Measurements from ENCODE around the gene ANXA1. TPM values are rescaled to one million over a fixed set of nuclear protein-coding genes. Genes with fewer than 3 reads are reported as not detected.

Gene ANXA1
- total and polyA plus RNA-seq, 8 donors: 34.2 to 1,131 (median 126) TPM

DNA sequence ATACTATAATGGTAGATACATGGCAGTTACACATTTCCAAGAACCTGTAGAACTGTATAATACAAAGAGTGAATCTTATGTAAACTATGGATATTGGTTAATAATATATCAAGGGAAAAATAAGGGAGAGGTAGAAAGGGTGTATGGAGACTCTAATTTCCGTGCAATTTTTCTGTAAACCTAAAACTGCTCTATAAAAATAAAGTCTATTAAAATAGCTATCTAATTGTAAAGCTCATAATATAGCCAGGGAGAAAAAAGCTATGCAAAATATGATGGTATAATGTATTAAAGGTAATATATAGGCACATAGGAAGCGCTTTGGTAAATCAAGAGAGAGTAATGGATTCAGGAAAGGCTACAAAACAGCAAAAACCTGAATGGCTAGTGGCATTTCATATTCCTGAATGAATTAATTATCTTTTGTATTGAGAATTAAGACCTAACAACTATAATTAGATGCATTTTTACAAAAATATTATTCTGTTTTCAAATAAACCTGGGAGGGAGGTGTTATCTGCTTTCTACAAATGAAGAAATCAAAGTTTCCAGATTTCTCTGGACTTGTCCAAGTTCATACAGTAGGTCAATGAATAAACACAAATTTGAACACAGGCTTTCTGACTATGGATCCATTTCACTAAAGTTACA, 22.8 kb downstream of the ANXA1 start:
- WGBS, 5 donors: 93 to 96% (median 93%) methylated on average over 2 of the region's 2 CpGs
- no peak for DNase-seq
- intact Hi-C loops (cut with DNase I; ENCODE audit: low total_unique reads): no loop called here

DNA sequence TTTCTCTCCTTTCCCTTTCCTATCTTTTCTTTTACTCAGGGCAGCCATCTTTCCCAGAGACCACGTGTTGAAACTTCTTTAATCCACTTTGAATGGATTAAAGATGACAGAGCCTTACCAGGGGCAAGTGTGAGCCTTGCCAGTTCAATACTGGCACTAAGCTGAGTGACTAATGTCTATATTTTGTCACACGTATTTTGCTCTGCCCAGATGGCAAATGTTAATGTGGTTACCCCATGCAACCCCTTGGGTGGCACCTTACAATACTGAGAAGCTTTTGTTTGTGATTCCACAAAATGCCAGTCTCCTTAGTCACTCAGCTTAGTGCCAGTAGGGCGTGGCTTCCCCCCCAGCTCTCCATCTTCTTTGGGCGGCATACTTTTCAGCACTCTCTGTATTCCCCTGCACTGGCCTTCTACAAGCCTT, 24.8 kb downstream of the ANXA1 start:
- Histone ChIP-seq H3K36me3 (no peaks in the 10 kb centered on the region), H3K27ac (no peak overlapping the region), H3K27me3 (no peaks in the 10 kb centered on the region), H3K4me3 (no peak overlapping the region), H3K4me1 (peaks cover 0 to 11% (median 5%) of the 10 kb centered on the region in 4 donors), H3K9me3 (no peaks in the 10 kb centered on the region)
- intact Hi-C loops (cut with DNase I; ENCODE audit: low total_unique reads): no loop called here
- DNase-seq: no peak
- WGBS, 5 donors: 59 to 65% (median 59%) methylated on average over 4 of the region's 4 CpGs
- TF ChIP-seq POLR2AphosphoS5 (IDR thresholded peaks at IDR 0.05): peak in 1 of 3 donors; percentile 14
- TF ChIP-seq, protein P1, sequence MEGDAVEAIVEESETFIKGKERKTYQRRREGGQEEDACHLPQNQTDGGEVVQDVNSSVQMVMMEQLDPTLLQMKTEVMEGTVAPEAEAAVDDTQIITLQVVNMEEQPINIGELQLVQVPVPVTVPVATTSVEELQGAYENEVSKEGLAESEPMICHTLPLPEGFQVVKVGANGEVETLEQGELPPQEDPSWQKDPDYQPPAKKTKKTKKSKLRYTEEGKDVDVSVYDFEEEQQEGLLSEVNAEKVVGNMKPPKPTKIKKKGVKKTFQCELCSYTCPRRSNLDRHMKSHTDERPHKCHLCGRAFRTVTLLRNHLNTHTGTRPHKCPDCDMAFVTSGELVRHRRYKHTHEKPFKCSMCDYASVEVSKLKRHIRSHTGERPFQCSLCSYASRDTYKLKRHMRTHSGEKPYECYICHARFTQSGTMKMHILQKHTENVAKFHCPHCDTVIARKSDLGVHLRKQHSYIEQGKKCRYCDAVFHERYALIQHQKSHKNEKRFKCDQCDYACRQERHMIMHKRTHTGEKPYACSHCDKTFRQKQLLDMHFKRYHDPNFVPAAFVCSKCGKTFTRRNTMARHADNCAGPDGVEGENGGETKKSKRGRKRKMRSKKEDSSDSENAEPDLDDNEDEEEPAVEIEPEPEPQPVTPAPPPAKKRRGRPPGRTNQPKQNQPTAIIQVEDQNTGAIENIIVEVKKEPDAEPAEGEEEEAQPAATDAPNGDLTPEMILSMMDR (IDR thresholded peaks at IDR 0.05): no peak

More for the DNA sequence above, 22.8 kb downstream of the ANXA1 start:
- H3K4me1 ChIP-seq: peaks cover 0 to 2% (median under 1%) of the 10 kb centered on the region in 4 donors
- H3K27me3 ChIP-seq: no peaks in the 10 kb centered on the region
- H3K27ac ChIP-seq: no peak overlapping the region
- H3K36me3 ChIP-seq: peaks cover 0 to 14% (median 7%) of the 10 kb centered on the region in 4 donors
- H3K4me3 ChIP-seq: no peak overlapping the region
- H3K9me3 ChIP-seq: no peaks in the 10 kb centered on the region
- TF ChIP-seq EP300 (IDR thresholded peaks at IDR 0.05) (no peak), POLR2AphosphoS5 (IDR thresholded peaks at IDR 0.05) (no peak), POLR2A (IDR thresholded peaks at IDR 0.05) (no peak)
- TF ChIP-seq, protein P1 (IDR thresholded peaks at IDR 0.05): no peak

DNA sequence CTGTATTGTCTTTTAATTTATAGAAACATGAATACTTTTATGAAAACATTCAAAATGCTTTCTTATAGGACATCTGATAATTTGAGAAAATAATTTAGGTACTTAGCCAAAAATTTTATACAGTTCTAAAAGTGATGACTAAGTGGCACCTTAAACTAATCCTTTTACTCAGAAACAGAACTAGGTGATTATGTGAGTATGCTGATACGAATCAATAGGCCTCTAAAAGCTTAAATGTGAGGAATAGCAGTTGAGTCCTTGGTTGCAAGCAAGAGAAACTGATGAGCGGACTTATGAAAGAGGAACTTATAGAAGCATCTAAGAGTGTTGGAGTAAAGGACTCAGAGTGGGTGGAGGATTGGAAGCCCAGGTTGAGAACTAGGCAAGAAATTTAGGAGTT, 26.4 kb downstream of the ANXA1 start:
- no peak for TF ChIP-seq EP300 (IDR thresholded peaks at IDR 0.05)
- TF ChIP-seq, protein P1 (IDR thresholded peaks at IDR 0.05): no peak
- Histone ChIP-seq H3K4me1 (peaks cover 0 to 11% (median 5%) of the 10 kb centered on the region in 4 donors), H3K27me3 (no peaks in the 10 kb centered on the region), H3K9me3 (no peaks in the 10 kb centered on the region), H3K4me3 (no peak overlapping the region), H3K27ac (no peak overlapping the region), H3K36me3 (no peaks in the 10 kb centered on the region)
- 69 to 96% (median 88%) methylated on average over 2 of the region's 2 CpGs for WGBS, 5 donors
- intact Hi-C loops (cut with DNase I; ENCODE audit: low total_unique reads): no loop called here
- DNase-seq: no peak

DNA sequence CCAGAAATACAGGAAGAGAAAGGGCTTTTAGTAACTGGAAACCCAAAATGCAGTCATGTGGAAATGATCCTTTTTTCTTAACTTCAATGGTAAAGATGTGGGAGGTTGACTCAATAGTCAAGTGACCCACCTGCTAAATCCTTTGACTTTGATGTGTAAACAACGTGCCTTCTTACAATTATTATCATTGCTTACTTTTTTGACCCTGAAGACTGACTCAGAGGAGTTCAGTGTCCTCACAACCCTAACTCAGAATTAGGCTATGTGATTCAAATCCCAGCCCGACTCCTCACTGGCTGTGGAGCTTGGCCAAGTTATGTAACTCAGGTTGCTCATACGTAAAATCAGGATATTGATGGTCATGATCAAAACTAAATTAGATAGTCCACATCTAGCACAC, 27.9 kb downstream of the ANXA1 start:
- WGBS, 5 donors: 36 to 48% (median 43%) methylated on average over 3 of the region's 3 CpGs
- intact Hi-C loops (cut with DNase I; ENCODE audit: low total_unique reads): no loop called here
- no peaks in the 10 kb centered on the region for H3K27me3 ChIP-seq
- no peaks in the 10 kb centered on the region for H3K36me3 ChIP-seq
- no peak overlapping the region for H3K27ac ChIP-seq
- TF ChIP-seq POLR2A (IDR thresholded peaks at IDR 0.05) (no peak), EP300 (IDR thresholded peaks at IDR 0.05) (no peak), POLR2AphosphoS5 (IDR thresholded peaks at IDR 0.05) (no peak)
- TF ChIP-seq, protein P1 (IDR thresholded peaks at IDR 0.05): no peak
- no peaks in the 10 kb centered on the region for H3K9me3 ChIP-seq
- no peak for DNase-seq
- peaks cover 0 to 11% (median 5%) of the 10 kb centered on the region in 4 donors for H3K4me1 ChIP-seq
- no peak overlapping the region for H3K4me3 ChIP-seq

All from stomach (tissue), 9 donors.